Endothelial cell of umbilical vein (primary cell): Measurements from ENCODE around the gene SERINC1.

Experiments used
- POLR2A ChIP-seq: IDR thresholded peaks from 2 replicates; pipeline ENCODE4 v1.6.1; 2012; ENCODE audit warnings: low read depth, mild to moderate bottlenecking, control low read depth, low read length
- POLR2AphosphoS5 ChIP-seq: IDR thresholded peaks from 2 replicates; pipeline ENCODE4 v1.6.1; 2012; ENCODE audit warnings: low read depth, mild to moderate bottlenecking, control low read depth, low read length, moderate library complexity; ENCODE audit not compliant: insufficient read depth
- TF ChIP-seq, protein P1 (sequence below), 2 donors: IDR thresholded peaks; 1 replicate in 1 of 2; 2 replicates in 1 of 2; pipeline ENCODE4 v1.5.1; 2011; ENCODE audit warnings: low read length in 2 of 2, mild to moderate bottlenecking in 2 of 2, moderate library complexity in 2 of 2, control low read depth in 1 of 2, inconsistent platforms in 1 of 2, low read depth in 1 of 2; ENCODE audit not compliant: insufficient read depth in 1 of 2; ENCODE audit errors: extremely low read depth in 1 of 2

DNA sequence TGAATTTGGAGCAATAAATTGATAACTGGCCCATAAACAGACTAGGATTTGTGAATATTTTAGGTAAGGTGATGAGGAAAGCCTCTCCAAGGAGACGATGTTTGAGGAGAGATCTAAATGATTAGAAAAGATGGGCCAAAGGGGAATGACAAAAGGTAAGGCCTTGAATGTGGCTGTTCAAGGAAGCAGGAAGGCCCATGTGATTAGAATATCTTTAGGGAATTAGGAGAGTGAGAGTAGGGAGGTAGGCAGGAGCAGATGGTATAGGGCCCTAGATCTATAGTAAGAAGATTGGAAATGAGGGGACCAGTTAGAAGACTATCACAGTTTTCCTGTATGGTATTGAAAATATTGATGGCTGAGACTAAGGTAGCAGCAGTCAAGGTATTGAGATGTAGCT is 65.4 kb downstream of the SERINC1 start:
- TF ChIP-seq POLR2A: no peak
- no peak for TF ChIP-seq POLR2AphosphoS5
- TF ChIP-seq, protein P1, sequence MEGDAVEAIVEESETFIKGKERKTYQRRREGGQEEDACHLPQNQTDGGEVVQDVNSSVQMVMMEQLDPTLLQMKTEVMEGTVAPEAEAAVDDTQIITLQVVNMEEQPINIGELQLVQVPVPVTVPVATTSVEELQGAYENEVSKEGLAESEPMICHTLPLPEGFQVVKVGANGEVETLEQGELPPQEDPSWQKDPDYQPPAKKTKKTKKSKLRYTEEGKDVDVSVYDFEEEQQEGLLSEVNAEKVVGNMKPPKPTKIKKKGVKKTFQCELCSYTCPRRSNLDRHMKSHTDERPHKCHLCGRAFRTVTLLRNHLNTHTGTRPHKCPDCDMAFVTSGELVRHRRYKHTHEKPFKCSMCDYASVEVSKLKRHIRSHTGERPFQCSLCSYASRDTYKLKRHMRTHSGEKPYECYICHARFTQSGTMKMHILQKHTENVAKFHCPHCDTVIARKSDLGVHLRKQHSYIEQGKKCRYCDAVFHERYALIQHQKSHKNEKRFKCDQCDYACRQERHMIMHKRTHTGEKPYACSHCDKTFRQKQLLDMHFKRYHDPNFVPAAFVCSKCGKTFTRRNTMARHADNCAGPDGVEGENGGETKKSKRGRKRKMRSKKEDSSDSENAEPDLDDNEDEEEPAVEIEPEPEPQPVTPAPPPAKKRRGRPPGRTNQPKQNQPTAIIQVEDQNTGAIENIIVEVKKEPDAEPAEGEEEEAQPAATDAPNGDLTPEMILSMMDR (IDR thresholded peaks at IDR 0.05; ENCODE audit: extremely low read depth in 1 of 2, insufficient read depth in 1 of 2, low read depth in 1 of 2, low read length in 2 of 2): no peak
